GM20000 (cell line): ENCODE data around the gene DNPH1.

Source experiments
- DNase-seq: peaks from one replicate; pipeline ENCODE4 v3.0.0; 2012; ENCODE audit warnings: low spot score
- TF ChIP-seq, protein P1 (sequence below): IDR thresholded peaks from 2 replicates; pipeline ENCODE4 v1.5.1; 2012; ENCODE audit warnings: mild to moderate bottlenecking, control low read depth; ENCODE audit errors: extremely low read depth, missing control alignments

The DNPH1 gene

DNA sequence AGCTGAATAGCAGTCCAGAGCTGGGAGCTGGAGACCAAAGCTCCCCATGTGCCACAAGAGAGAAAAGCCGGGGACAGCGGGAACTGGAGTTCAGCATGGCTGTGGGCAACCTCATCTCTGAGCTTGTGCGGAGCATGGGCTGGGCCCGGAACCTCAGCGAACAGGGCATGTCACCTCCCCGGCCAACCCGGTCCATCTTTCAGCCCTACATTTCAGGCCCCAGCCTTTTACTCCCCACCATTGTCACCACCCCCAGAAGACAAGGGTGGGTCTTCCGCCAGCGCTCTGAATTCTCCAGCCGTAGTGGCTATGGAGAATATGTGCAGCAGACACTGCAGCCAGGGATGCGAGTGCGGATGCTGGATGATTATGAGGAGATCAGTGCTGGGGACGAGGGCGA, 43.3 kb downstream of the DNPH1 start:
- DNase-seq, result no peak
- TF ChIP-seq, protein P1, sequence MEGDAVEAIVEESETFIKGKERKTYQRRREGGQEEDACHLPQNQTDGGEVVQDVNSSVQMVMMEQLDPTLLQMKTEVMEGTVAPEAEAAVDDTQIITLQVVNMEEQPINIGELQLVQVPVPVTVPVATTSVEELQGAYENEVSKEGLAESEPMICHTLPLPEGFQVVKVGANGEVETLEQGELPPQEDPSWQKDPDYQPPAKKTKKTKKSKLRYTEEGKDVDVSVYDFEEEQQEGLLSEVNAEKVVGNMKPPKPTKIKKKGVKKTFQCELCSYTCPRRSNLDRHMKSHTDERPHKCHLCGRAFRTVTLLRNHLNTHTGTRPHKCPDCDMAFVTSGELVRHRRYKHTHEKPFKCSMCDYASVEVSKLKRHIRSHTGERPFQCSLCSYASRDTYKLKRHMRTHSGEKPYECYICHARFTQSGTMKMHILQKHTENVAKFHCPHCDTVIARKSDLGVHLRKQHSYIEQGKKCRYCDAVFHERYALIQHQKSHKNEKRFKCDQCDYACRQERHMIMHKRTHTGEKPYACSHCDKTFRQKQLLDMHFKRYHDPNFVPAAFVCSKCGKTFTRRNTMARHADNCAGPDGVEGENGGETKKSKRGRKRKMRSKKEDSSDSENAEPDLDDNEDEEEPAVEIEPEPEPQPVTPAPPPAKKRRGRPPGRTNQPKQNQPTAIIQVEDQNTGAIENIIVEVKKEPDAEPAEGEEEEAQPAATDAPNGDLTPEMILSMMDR, result no peak

DNA sequence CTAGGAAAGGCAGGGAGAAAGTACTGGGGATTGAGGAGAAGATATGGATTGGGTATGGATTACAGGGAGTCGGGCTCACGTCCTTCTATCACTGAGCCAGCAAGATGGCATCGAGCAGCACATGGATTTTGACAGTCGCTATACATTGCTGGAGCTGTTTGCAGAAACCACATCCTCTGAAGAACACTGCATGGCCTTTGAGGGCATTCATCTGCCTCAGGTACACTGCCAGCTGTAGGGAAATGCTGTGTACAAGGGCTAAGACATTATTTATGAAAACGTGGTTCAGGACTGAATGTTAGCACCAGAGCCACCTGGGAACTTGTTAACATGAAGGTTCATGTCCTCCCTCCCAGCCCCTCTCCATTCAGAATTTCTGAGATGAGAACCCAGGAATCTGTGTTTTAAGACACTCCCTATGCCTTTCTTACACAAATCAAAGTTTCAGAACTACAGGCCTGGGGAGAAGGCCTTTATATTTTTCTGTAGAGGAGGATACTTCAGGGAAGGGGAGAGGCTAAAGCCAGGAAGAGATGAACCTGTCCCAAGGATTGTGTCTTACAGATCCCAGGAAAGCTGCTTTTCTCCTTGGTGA, 43.8 kb downstream of the DNPH1 start:
- TF ChIP-seq, protein P1, result no peak
- no peak for DNase-seq

DNA sequence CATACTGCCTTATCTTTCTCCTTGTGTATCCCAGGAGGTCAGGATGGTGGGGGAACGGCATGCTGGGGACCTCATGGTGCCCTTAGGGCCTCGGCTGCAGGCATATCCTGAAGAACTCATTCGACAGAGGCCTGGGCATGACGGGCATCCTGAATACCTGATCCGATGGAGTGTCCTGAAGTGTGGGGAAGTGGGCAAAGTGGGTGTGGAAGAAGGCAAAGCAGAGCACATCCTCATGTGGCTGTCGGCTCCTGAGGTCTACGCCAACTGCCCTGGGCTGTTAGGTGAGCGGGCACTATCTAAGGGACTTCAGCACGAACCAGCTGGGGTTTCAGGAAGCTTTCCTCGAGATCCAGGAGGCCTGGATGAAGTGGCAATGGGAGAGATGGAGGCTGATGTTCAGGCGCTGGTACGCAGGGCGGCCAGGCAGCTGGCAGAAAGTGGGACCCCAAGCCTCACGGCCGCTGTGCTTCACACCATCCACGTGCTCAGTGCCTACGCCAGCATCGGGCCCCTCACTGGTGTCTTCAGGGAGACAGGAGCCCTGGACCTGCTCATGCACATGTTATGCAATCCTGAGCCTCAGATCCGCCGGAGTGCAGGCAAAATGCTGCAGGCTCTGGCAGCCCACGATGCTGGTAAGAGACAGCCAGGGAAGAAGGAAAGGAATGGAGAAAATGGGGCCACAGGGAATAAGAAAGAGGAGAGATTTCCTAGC, 44.9 kb downstream of the DNPH1 start:
- DNase-seq, result no peak
- TF ChIP-seq, protein P1, result no peak

DNA sequence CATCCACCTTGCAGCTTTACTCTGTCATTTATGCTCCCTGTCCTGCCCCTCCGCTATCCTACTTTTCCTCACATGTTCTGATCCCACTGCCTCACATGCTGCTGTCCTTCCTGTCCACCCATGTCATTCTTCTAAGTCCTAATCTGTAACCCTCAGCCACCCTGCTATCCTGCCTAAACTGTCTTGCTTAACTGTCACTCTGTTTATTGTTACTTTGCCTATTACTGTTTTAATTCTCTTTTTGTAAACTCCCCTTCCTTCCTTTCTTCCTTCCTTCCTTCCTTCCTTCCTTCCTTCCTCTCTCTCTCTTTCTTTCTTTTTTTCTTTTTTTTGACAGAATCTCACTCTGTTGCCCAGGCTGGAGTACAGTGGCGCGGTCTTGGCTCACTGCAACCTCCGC, 45.8 kb downstream of the DNPH1 start:
- DNase-seq, result no peak

DNA sequence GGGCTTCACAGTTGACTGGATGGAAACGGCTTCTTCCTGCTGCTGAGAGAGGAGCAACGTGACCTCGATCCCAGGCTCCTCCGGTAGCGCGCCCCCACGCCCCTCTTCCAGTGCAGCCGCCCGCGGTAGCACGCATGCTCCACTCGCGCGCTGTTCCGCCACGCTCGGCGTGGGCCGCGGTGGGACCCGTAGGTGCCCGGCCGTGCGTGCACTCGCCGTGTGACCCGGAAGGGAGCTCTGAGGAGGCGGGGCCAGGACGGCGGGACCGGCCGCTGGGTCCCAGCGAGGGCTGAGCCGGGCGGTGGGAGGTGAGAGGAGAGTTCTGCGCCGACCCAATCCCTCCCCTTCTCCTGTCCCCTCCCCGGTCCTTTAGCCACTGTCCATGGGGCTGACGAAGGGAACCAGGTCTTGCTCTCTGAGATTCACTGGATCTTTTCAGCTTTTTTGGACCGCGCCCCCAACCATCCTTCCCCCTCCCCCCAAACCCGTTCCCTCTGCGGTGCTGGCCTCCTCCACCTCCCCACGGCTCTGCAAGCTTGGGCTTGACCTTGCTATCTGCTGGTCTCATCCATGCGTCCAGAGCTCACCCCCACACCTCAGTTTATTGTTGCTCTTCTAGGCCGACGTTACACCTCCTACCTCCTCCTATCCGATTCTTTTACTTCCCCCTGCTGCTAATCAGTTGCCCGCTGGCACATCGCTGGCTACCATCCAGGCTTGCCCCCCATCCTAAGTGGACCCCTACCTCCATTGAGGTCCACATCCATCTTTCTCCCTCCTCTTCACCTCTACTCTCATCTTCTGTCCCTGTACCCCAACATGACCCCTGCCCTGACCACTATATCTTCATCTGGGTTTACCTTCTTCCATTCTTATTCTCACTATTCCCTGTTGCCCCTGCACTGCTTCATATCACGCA, 47.1 kb downstream of the DNPH1 start, which contains the start of gene CUL9:
Gene CUL9, plus strand, starts transcription at position 255 of the 919 bp plus-strand sequence. CDS start 2,115 bp downstream, outside the sequence.
- TF ChIP-seq, protein P1, result no peak
- peak; percentile 91 for DNase-seq

More for the DNA sequence above, 45.8 kb downstream of the DNPH1 start:
- TF ChIP-seq, protein P1, result no peak

DNA sequence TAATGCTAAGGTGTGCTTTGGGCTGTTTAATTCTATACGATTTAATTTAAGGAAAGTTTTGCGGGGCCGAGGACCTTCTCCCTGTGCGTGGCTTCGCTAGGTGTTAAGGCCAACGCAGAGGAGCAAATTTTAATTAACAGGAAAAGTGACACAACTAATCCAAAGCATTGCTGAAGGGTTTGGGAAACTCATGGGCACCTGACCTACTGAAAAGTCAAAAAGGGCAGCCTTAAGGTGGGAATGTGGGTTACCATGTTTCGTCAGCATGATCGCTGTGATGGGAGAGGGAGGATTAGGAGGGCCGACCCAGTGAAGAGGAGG, 47.7 kb downstream of the DNPH1 start:
- TF ChIP-seq, protein P1, result no peak
- no peak for DNase-seq

DNA sequence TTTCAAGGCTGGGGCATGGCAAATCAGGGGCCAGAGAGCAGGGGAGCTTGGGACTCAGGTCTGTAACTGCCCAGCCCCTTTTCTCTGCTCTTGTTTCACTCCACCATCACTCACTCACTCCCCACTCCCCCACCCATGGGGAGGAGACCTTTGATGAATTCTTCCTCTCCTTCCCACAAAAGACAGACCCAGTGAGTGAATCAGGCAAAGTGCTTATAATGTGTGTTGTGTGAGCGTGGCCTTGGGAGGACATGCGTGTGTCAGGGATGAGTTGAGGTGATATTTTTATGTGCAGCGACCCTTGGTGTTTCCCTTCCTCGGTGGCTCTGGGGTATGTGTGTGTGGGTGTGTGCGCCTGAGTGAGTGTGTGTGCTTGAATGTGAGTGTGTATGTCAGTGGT, 48.3 kb downstream of the DNPH1 start:
- DNase-seq, result no peak
- TF ChIP-seq, protein P1, result no peak
